ENCODE results near the gene ABCC12. TPM values are rescaled to one million over a fixed set of nuclear protein-coding genes. Genes with fewer than 3 reads are reported as not detected.

The ABCC12 gene
- polyA plus RNA-seq, 1 donor from 2014 or later = not detected

GRCh38 chr16:48132696-48133095, 23.1 kb downstream of the ABCC12 start:
- Histone ChIP-seq H3K9ac (ENCODE audit: low read length) (no peak overlapping the region), H3K9me3 (ENCODE audit: low read length) (no peaks in the 10 kb centered on the region), H3K4me2 (ENCODE audit: low read length) (no peak overlapping the region), H3K36me3 (ENCODE audit: insufficient read depth, low read length) (no peaks in the 10 kb centered on the region), H3K9me2 (ENCODE audit: insufficient read depth, low read length) (no peaks in the 10 kb centered on the region), H4K20me1 (ENCODE audit: insufficient read depth) (no peaks in the 10 kb centered on the region), H3K27ac (ENCODE audit: low read length) (no peak overlapping the region), H3K4me3 (ENCODE audit: low read length) (no peak overlapping the region), H3F3A (ENCODE audit: insufficient read depth, low read length, poor library complexity, severe bottlenecking) (no peaks in the 10 kb centered on the region), H2AFZ (ENCODE audit: low read depth, low read length) (no peak overlapping the region), H3K27me3 (ENCODE audit: insufficient read depth, low read depth, low read length) (no peaks in the 10 kb centered on the region), H3K79me2 (replicated peaks; ENCODE audit: insufficient read depth, low read length) (no peaks in the 10 kb centered on the region)
- no peak for TF ChIP-seq CTCF (IDR thresholded peaks at IDR 0.05; ENCODE audit: poor library complexity, severe bottlenecking)
- TF ChIP-seq SMC3 (conservative IDR thresholded peaks at IDR 0.05; ENCODE audit: poor library complexity) = no peak
- TF ChIP-seq, protein P1, sequence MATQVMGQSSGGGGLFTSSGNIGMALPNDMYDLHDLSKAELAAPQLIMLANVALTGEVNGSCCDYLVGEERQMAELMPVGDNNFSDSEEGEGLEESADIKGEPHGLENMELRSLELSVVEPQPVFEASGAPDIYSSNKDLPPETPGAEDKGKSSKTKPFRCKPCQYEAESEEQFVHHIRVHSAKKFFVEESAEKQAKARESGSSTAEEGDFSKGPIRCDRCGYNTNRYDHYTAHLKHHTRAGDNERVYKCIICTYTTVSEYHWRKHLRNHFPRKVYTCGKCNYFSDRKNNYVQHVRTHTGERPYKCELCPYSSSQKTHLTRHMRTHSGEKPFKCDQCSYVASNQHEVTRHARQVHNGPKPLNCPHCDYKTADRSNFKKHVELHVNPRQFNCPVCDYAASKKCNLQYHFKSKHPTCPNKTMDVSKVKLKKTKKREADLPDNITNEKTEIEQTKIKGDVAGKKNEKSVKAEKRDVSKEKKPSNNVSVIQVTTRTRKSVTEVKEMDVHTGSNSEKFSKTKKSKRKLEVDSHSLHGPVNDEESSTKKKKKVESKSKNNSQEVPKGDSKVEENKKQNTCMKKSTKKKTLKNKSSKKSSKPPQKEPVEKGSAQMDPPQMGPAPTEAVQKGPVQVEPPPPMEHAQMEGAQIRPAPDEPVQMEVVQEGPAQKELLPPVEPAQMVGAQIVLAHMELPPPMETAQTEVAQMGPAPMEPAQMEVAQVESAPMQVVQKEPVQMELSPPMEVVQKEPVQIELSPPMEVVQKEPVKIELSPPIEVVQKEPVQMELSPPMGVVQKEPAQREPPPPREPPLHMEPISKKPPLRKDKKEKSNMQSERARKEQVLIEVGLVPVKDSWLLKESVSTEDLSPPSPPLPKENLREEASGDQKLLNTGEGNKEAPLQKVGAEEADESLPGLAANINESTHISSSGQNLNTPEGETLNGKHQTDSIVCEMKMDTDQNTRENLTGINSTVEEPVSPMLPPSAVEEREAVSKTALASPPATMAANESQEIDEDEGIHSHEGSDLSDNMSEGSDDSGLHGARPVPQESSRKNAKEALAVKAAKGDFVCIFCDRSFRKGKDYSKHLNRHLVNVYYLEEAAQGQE (IDR thresholded peaks at IDR 0.05; ENCODE audit: borderline replicate concordance) = no peak
- no peak for TF ChIP-seq EP300 (conservative IDR thresholded peaks at IDR 0.05; ENCODE audit: poor library complexity, severe bottlenecking)
- no peak for TF ChIP-seq POLR2AphosphoS5 (IDR thresholded peaks at IDR 0.05)
- TF ChIP-seq EZH2 (IDR thresholded peaks at IDR 0.05; ENCODE audit: borderline replicate concordance, insufficient read depth, low read length, poor library complexity, severe bottlenecking) = no peak
- TF ChIP-seq RAD21 (conservative IDR thresholded peaks at IDR 0.05) = no peak
- no peak for TF ChIP-seq MXI1 (conservative IDR thresholded peaks at IDR 0.05; ENCODE audit: poor library complexity, severe bottlenecking)
- no peak for TF ChIP-seq TAF1 (IDR thresholded peaks at IDR 0.05; ENCODE audit: low read depth)

GRCh38 chr16:48131201-48131935, 24.4 kb downstream of the ABCC12 start:
- no peak overlapping the region for H3K4me2 ChIP-seq (ENCODE audit: low read length)
- H3K27me3 ChIP-seq (ENCODE audit: insufficient read depth, low read depth, low read length) = no peaks in the 10 kb centered on the region
- no peaks in the 10 kb centered on the region for H3K9me2 ChIP-seq (ENCODE audit: insufficient read depth, low read length)
- no peaks in the 10 kb centered on the region for H3K79me2 ChIP-seq (replicated peaks; ENCODE audit: insufficient read depth, low read length)
- no peak overlapping the region for H2AFZ ChIP-seq (ENCODE audit: low read depth, low read length)
- TF ChIP-seq, protein P1 (IDR thresholded peaks at IDR 0.05; ENCODE audit: borderline replicate concordance) = no peak
- TF ChIP-seq CTCF (IDR thresholded peaks at IDR 0.05; ENCODE audit: poor library complexity, severe bottlenecking) (no peak), EZH2 (IDR thresholded peaks at IDR 0.05; ENCODE audit: borderline replicate concordance, insufficient read depth, low read length, poor library complexity, severe bottlenecking) (no peak), TAF1 (IDR thresholded peaks at IDR 0.05; ENCODE audit: low read depth) (no peak), MXI1 (conservative IDR thresholded peaks at IDR 0.05; ENCODE audit: poor library complexity, severe bottlenecking) (no peak), POLR2AphosphoS5 (IDR thresholded peaks at IDR 0.05) (no peak), RAD21 (conservative IDR thresholded peaks at IDR 0.05) (no peak), SMC3 (conservative IDR thresholded peaks at IDR 0.05; ENCODE audit: poor library complexity) (no peak), EP300 (conservative IDR thresholded peaks at IDR 0.05; ENCODE audit: poor library complexity, severe bottlenecking) (no peak)
- no peak overlapping the region for H3K4me3 ChIP-seq (ENCODE audit: low read length)
- no peaks in the 10 kb centered on the region for H3F3A ChIP-seq (ENCODE audit: insufficient read depth, low read length, poor library complexity, severe bottlenecking)
- H4K20me1 ChIP-seq (ENCODE audit: insufficient read depth) = no peaks in the 10 kb centered on the region
- no peak overlapping the region for H3K9ac ChIP-seq (ENCODE audit: low read length)
- H3K36me3 ChIP-seq (ENCODE audit: insufficient read depth, low read length) = no peaks in the 10 kb centered on the region
- H3K9me3 ChIP-seq (ENCODE audit: low read length) = no peaks in the 10 kb centered on the region
- H3K27ac ChIP-seq (ENCODE audit: low read length) = no peak overlapping the region

Data from neural cell (in vitro differentiated cells).